Erythroblast (primary cell): ENCODE measurements around the gene LRRN4.

ENCODE experiments used
- GATA1 ChIP-seq: IDR thresholded peaks from 2 replicates; pipeline ENCODE4 v1.6.1; 2011; ENCODE audit warnings: low read depth, mild to moderate bottlenecking, control low read depth, low read length, moderate library complexity
- POLR2A ChIP-seq: IDR thresholded peaks from 2 replicates; pipeline ENCODE4 v1.6.1; 2011; ENCODE audit warnings: mild to moderate bottlenecking, low read length

DNA sequence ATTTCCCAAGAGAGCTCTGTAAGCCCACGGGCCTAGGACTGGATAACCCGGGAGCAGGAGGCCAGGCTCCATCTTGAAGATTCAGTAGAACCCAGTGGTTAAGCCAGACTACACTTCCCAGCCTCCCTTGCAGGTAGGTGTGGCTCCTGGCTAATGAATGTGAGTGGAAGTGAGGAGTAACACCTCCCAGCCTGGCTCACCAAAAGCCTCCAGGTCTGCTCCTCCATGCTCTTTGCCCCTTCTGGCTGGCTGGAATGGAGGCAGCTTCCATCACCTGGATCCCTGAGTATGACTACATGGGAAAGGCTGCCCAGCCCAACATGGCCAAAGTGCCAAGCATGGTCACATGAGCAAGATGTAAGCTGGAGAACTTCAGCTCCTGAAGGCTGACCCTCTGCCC is 9.7 kb downstream of the LRRN4 start:
- TF ChIP-seq POLR2A, result no peak
- no peak for TF ChIP-seq GATA1
